Caco-2 (cell line): ENCODE results near the gene STAC3. TPM values are rescaled to one million over a fixed set of nuclear protein-coding genes. Genes with fewer than 3 reads are reported as not detected.

ENCODE experiments used
- BruUV-seq: library from RNA; stranded (reverse); fragments of 400-500 nt; replicated peaks from 2 replicates; lab custom pipeline; 2021; lab: Mats Ljungman, UMichigan
- CTCF ChIA-PET: fragments of 300-600 bp; sonication (Branson Sonifier 250); formaldehyde crosslinking; loops from one replicate; lab custom pipeline; 2022; ENCODE audit warnings: antibody characterized with exemption; lab: Charles Lee
- POLR2A ChIA-PET: fragments of 300-600 bp; sonication (Branson Sonifier 250); formaldehyde crosslinking; loops from one replicate; lab custom pipeline; 2022; ENCODE audit warnings: antibody characterized with exemption; lab: Charles Lee
- DNase-seq, 2 experiments: peaks; one replicate each; pipeline versions ENCODE4 v3.0.0 to v3.0.0-alpha.2; 2020 to 2022
- H3K27me3 ChIP-seq: replicated peaks from 2 replicates; pipeline ENCODE4 v1.6.0; 2011; ENCODE audit warnings: low read length; ENCODE audit not compliant: control insufficient read depth, insufficient read depth
- H3K36me3 ChIP-seq: 2 replicates; pipeline ENCODE4 v1.5.1; 2011; ENCODE audit warnings: low read length; ENCODE audit not compliant: control insufficient read depth, insufficient read depth
- H3K4me1 ChIP-seq: fragments of 250-450 bp; sonication (Bioruptor Pico); 2 replicates; pipeline ENCODE4 v1.5.1; 2020; ENCODE audit warnings: mild to moderate bottlenecking
- H3K4me3 ChIP-seq: 2 replicates; pipeline ENCODE4 v1.5.1; 2011; ENCODE audit warnings: low read depth, mild to moderate bottlenecking, control low read depth, low read length
- H3K9me3 ChIP-seq: fragments of 250-450 bp; sonication (Bioruptor Pico); 2 replicates; pipeline ENCODE4 v1.5.1; 2020; ENCODE audit warnings: mild to moderate bottlenecking, moderate library complexity
- H3K27ac Mint-ChIP-seq: one replicate; pipeline ENCODE4 v1.8.0; 2022; ENCODE audit warnings: mixed read lengths; ENCODE audit not compliant: unreplicated experiment
- H3K27me3 Mint-ChIP-seq: one replicate; pipeline ENCODE4 v1.8.0; 2022; ENCODE audit warnings: mixed read lengths; ENCODE audit not compliant: insufficient read depth, unreplicated experiment
- H3K36me3 Mint-ChIP-seq: one replicate; pipeline ENCODE4 v1.8.0; 2022; ENCODE audit warnings: mild to moderate bottlenecking, mixed read lengths; ENCODE audit not compliant: insufficient read depth, unreplicated experiment
- H3K4me1 Mint-ChIP-seq: one replicate; pipeline ENCODE4 v1.8.0; 2022; ENCODE audit warnings: low read depth, mixed read lengths; ENCODE audit not compliant: unreplicated experiment
- H3K4me3 Mint-ChIP-seq: one replicate; pipeline ENCODE4 v1.8.0; 2022; ENCODE audit warnings: mild to moderate bottlenecking, moderate library complexity, mixed read lengths; ENCODE audit not compliant: unreplicated experiment
- H3K9me3 Mint-ChIP-seq: one replicate; pipeline ENCODE4 v1.8.0; 2022; ENCODE audit warnings: mixed read lengths; ENCODE audit not compliant: unreplicated experiment
- intact Hi-C: fragments of 100-400 bp; cut with micrococcal nuclease; formaldehyde crosslinking; loops from one replicate; pipeline ENCODE4 v1.10.0; 2022; ENCODE audit not compliant: unreplicated experiment
- microRNA-seq: library from miRNA; unstranded; fragments of <30 nt; microRNA quantifications from one replicate; pipeline ENCODE4 v1.2.0, GENCODE V29; 2022
- total RNA-seq: library from RNA; stranded (reverse); gene quantifications from 2 replicates; pipeline ENCODE4 v1.2.3, GENCODE V29; 2022
- TF ChIP-seq, protein P1 (sequence below), 2 experiments: fragments of 200-600 bp in 1 of 2; IDR thresholded peaks; 1 replicate in 1 of 2; 2 replicates in 1 of 2; pipeline versions ENCODE4 v1.5.1 to v1.8.0; 2011 to 2022; ENCODE audit warnings: antibody characterized with exemption in 1 of 2, control low read depth in 1 of 2, inconsistent platforms in 1 of 2, low read depth in 1 of 2, low read length in 1 of 2, mild to moderate bottlenecking in 1 of 2, moderate library complexity in 1 of 2; ENCODE audit not compliant: insufficient read depth in 1 of 2, severe bottlenecking in 1 of 2, unreplicated experiment in 1 of 2

STAC3 gene
- total RNA-seq, 1 experiment from 2014 or later, result 0.70 TPM

DNA sequence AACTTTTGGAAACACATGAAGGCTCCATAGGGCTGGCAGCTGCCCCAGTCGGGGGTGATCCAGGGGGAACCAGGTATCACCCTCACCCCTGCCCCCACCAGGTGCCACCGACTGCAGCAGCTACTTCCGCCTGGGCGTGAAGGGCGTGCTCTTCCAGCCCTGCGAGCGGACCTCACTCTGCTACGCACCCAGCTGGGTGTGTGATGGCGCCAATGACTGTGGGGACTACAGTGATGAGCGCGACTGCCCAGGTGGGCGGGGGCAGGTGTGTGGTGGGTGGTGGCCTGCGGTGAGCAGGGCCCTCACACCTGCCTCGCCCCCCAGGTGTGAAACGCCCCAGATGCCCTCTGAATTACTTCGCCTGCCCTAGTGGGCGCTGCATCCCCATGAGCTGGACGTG is 56.7 kb downstream of the STAC3 start:
- H3K27me3 ChIP-seq, result no peaks in the 10 kb centered on the region
- Mint-ChIP-seq H3K9me3 (no peaks in the 10 kb centered on the region), H3K4me1 (no peaks in the 10 kb centered on the region), H3K27me3 (no peaks in the 10 kb centered on the region), H3K36me3 (peaks cover 24% of the 10 kb centered on the region), H3K27ac (no peak overlapping the region), H3K4me3 (no peak overlapping the region)
- no peak for DNase-seq
- H3K9me3 ChIP-seq, result no peaks in the 10 kb centered on the region
- no peaks in the 10 kb centered on the region for H3K4me1 ChIP-seq
- H3K36me3 ChIP-seq, result peaks cover 8% of the 10 kb centered on the region
- H3K4me3 ChIP-seq, result no peak overlapping the region
- intact Hi-C loops, result no loop called here
- TF ChIP-seq, protein P1, sequence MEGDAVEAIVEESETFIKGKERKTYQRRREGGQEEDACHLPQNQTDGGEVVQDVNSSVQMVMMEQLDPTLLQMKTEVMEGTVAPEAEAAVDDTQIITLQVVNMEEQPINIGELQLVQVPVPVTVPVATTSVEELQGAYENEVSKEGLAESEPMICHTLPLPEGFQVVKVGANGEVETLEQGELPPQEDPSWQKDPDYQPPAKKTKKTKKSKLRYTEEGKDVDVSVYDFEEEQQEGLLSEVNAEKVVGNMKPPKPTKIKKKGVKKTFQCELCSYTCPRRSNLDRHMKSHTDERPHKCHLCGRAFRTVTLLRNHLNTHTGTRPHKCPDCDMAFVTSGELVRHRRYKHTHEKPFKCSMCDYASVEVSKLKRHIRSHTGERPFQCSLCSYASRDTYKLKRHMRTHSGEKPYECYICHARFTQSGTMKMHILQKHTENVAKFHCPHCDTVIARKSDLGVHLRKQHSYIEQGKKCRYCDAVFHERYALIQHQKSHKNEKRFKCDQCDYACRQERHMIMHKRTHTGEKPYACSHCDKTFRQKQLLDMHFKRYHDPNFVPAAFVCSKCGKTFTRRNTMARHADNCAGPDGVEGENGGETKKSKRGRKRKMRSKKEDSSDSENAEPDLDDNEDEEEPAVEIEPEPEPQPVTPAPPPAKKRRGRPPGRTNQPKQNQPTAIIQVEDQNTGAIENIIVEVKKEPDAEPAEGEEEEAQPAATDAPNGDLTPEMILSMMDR (IDR thresholded peaks at IDR 0.05; ENCODE audit: insufficient read depth in 1 of 2, low read depth in 1 of 2, low read length in 1 of 2, severe bottlenecking in 1 of 2, unreplicated experiment in 1 of 2), result no peak
- ChIA-PET POLR2A (no interaction called here), CTCF (interaction anchor here (1.6 kb wide), 1 partner anchor 70 kb away, joined by 3 read pairs; no protein-coding TSS in a partner anchor)
- BruUV-seq, result no TSS peak

DNA sequence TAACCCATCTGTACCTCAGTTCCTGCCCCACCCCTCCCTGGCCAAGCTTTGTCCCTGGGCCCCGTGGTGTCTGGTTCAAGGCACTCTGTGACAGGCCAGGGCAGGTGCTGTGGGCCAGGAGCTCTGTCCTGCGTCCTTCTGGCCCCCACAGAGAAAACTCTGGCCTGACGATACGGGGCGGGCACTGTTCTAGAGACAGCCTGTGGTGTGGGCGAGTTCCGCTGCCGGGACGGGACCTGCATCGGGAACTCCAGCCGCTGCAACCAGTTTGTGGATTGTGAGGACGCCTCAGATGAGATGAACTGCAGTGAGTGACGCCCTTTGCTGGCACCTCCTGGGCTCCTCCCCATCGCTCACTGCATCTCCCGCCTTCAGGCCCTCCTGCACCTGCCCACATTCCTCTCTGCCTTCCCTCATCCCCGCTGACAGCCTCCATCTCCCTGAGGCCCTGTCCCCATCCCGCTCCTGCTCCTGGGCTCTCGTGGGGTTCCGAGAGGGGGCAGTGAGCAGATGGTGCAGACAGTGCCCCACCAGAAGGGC is 57.2 kb downstream of the STAC3 start:
- TF ChIP-seq, protein P1 (IDR thresholded peaks at IDR 0.05; ENCODE audit: insufficient read depth in 1 of 2, low read depth in 1 of 2, low read length in 1 of 2, severe bottlenecking in 1 of 2, unreplicated experiment in 1 of 2), result no peak
- POLR2A ChIA-PET, result no interaction called here
- CTCF ChIA-PET, result interaction anchor here (1.6 kb wide), 1 partner anchor 69 kb away, joined by 3 read pairs; no protein-coding TSS in a partner anchor

More for the DNA sequence above, 57.2 kb downstream of the STAC3 start:
- H3K4me1 ChIP-seq, result no peaks in the 10 kb centered on the region
- BruUV-seq, result no TSS peak
- no peak overlapping the region for H3K4me3 Mint-ChIP-seq
- no peaks in the 10 kb centered on the region for H3K4me1 Mint-ChIP-seq
- H3K36me3 Mint-ChIP-seq, result peaks cover 29% of the 10 kb centered on the region
- H3K4me3 ChIP-seq, result no peak overlapping the region
- no peak for DNase-seq
- no peaks in the 10 kb centered on the region for H3K9me3 ChIP-seq
- no peaks in the 10 kb centered on the region for H3K9me3 Mint-ChIP-seq
- H3K36me3 ChIP-seq, result peaks cover 8% of the 10 kb centered on the region
- no peaks in the 10 kb centered on the region for H3K27me3 Mint-ChIP-seq
- intact Hi-C loops, result no loop called here
- H3K27me3 ChIP-seq, result no peaks in the 10 kb centered on the region
- no peak overlapping the region for H3K27ac Mint-ChIP-seq

Small RNA genes within 50 kb of the gene (microRNA-seq; reads per million reads assigned to microRNA genes)
- gene MIR1228, result 7.6 reads per million, percentile 44 among the genes with 10 or more reads in this experiment

Other genes starting within 250 kb of the STAC3 start
- 12.2 and 12.8 TPM in 2 replicates for gene ZBTB39, start 244.6 kb downstream of the STAC3 start, total RNA-seq
- 1.6 and 3.1 TPM in 2 replicates for gene TAC3, start 234.7 kb downstream of the STAC3 start, total RNA-seq
- gene MYO1A, start 201.1 kb downstream of the STAC3 start, total RNA-seq, result 9.3 and 11.9 TPM in 2 replicates
- gene NEMP1, start 172.4 kb downstream of the STAC3 start, total RNA-seq, result 38.3 and 40.1 TPM in 2 replicates
- gene NAB2, start 162.1 kb downstream of the STAC3 start, total RNA-seq, result 15.7 and 16.4 TPM in 2 replicates
- 44.2 and 49.5 TPM in 2 replicates for gene STAT6, start 139.8 kb downstream of the STAC3 start, total RNA-seq
- gene LRP1, start 122.7 kb downstream of the STAC3 start, total RNA-seq, result 106 and 111 TPM in 2 replicates
- not detected in 2 replicates for gene LRP1-AS, start 103.6 kb downstream of the STAC3 start, total RNA-seq
- gene NXPH4, start 34.4 kb downstream of the STAC3 start, total RNA-seq, result 10.0 and 10.6 TPM in 2 replicates
- gene SHMT2, start 21.5 kb downstream of the STAC3 start, total RNA-seq, result 387 and 466 TPM in 2 replicates
- gene R3HDM2, start 179.9 kb upstream of the STAC3 start, total RNA-seq, result 33.7 and 36.2 TPM in 2 replicates
- gene INHBC, start 183.6 kb upstream of the STAC3 start, total RNA-seq, result not detected in 2 replicates
- 9.1 and 13.9 TPM in 2 replicates for gene INHBE, start 204.1 kb upstream of the STAC3 start, total RNA-seq
- 0.48 and 0.53 TPM in 2 replicates for gene GLI1, start 208.6 kb upstream of the STAC3 start, total RNA-seq
- 0.75 and 1.8 TPM in 2 replicates for gene ARHGAP9, start 228.7 kb upstream of the STAC3 start, total RNA-seq
- 515 and 583 TPM in 2 replicates for gene MARS1, start 236.9 kb upstream of the STAC3 start, total RNA-seq